GM12878 (cell line): ENCODE measurements around the gene COL21A1. TPM values are rescaled to one million over a fixed set of nuclear protein-coding genes. Genes with fewer than 3 reads are reported as not detected.
A peak's percentile ranks its signal among the peaks of the same experiment; 100 is the strongest.

Experiments
- ATAC-seq: fragments of 200-7000 bp; cut with Tn5 transposase; 3 replicates; pipeline ENCODE4 v1.9.1; 2020; ENCODE audit warnings: mild to moderate bottlenecking, moderate library complexity
- BruUV-seq: library from RNA; stranded (reverse); fragments of 400-500 nt; replicated peaks from 2 replicates; lab custom pipeline; 2021; lab: Mats Ljungman, UMichigan
- CTCF ChIA-PET: fragments of 300-600 bp; sonication (Branson Sonifier 250); formaldehyde crosslinking; extraction: SDS; loops from one replicate; lab custom pipeline; 2021; ENCODE audit warnings: inconsistent platforms; lab: Yijun Ruan, JAX
- POLR2A ChIA-PET: fragments of 350-600 bp; formaldehyde crosslinking; extraction: SDS; loops from one replicate; lab custom pipeline; 2021; ENCODE audit warnings: inconsistent platforms; lab: Charles Lee
- RAD21 ChIA-PET: fragments of 300-600 bp; sonication (Branson Sonifier 250); formaldehyde crosslinking; loops from one replicate; lab custom pipeline; 2023; ENCODE audit warnings: antibody characterized with exemption; ENCODE audit not compliant: unreplicated experiment; lab: Charles Lee
- SMC1A ChIA-PET: fragments of 300-600 bp; sonication (Branson Sonifier 250); formaldehyde crosslinking; loops from one replicate; lab custom pipeline; 2023; ENCODE audit not compliant: unreplicated experiment, uncharacterized antibody; lab: Charles Lee
- DNase-seq: peaks from one replicate; pipeline ENCODE4 v3.0.0-alpha.2; 2011; ENCODE audit warnings: low read depth, low spot score
- FAIRE-seq: peaks from 3 replicates; lab custom pipeline; 2011; peaks lifted over from hg19 to GRCh38; lab: Jason Lieb, UNC
- H2AFZ ChIP-seq: 2 replicates; pipeline ENCODE4 v1.6.0; 2011; ENCODE audit warnings: low read depth, low read length, control low read depth; ENCODE audit not compliant: control insufficient read depth
- H3K27ac ChIP-seq: 2 replicates; pipeline ENCODE4 v1.5.1; 2011; ENCODE audit warnings: control low read depth; ENCODE audit not compliant: control insufficient read depth, insufficient read depth
- H3K27me3 ChIP-seq, 2 experiments: replicated peaks in 1 of 2; 2 replicates each; pipeline versions ENCODE4 v1.6.0 to v1.6.1; 2011; ENCODE audit warnings: low read length in 1 of 2; ENCODE audit not compliant: control insufficient read depth in 2 of 2, insufficient read depth in 2 of 2
- H3K36me3 ChIP-seq, 2 experiments: 2 replicates each; pipeline ENCODE4 v1.5.1; 2011; ENCODE audit warnings: low read length in 1 of 2; ENCODE audit not compliant: control insufficient read depth in 2 of 2, insufficient read depth in 2 of 2
- H3K4me1 ChIP-seq: 2 replicates; pipeline ENCODE4 v1.6.1; 2011; ENCODE audit warnings: mild to moderate bottlenecking, low read length, moderate library complexity, mixed read lengths; ENCODE audit not compliant: control insufficient read depth, insufficient read depth
- H3K4me2 ChIP-seq: 2 replicates; pipeline ENCODE4 v1.6.0; 2011; ENCODE audit warnings: control low read depth; ENCODE audit not compliant: control insufficient read depth, insufficient read depth
- H3K4me3 ChIP-seq: fragments of 200-600 bp; sonication (generic); 2 replicates; pipeline ENCODE4 v1.5.1; 2016
- H3K79me2 ChIP-seq: 2 replicates; pipeline ENCODE4 v1.6.0; 2011; ENCODE audit warnings: low read length; ENCODE audit not compliant: control insufficient read depth, insufficient read depth
- H3K9ac ChIP-seq: 2 replicates; pipeline ENCODE4 v1.8.0; 2011; ENCODE audit warnings: low read length, control low read depth, mixed read lengths; ENCODE audit not compliant: control insufficient read depth, insufficient read depth
- H3K9me3 ChIP-seq: replicated peaks from 3 replicates; pipeline ENCODE4 v1.5.1; 2011; ENCODE audit warnings: mild to moderate bottlenecking, low read length; ENCODE audit not compliant: control insufficient read depth, insufficient read depth
- H4K20me1 ChIP-seq: 2 replicates; pipeline ENCODE4 v1.6.0; 2011; ENCODE audit not compliant: control insufficient read depth, insufficient read depth
- MXI1 ChIP-seq: fragments of 150-350 bp; IDR thresholded peaks from 2 replicates; pipeline ENCODE4 v1.6.1; 2011; ENCODE audit warnings: low read depth, mild to moderate bottlenecking, inconsistent platforms, low read length, improper control_type of control experiment
- NR2C2 ChIP-seq: IDR thresholded peaks from 2 replicates; pipeline ENCODE4 v1.6.1; 2011; ENCODE audit warnings: borderline replicate concordance, low read depth; ENCODE audit not compliant: control insufficient read depth, insufficient read length
- POLR2AphosphoS5 ChIP-seq: IDR thresholded peaks from 2 replicates; pipeline ENCODE4 v1.6.1; 2011; ENCODE audit warnings: mild to moderate bottlenecking, low read length, inconsistent platforms
- RAD21 ChIP-seq: IDR thresholded peaks from 2 replicates; pipeline ENCODE4 v1.6.1; 2011; ENCODE audit warnings: mild to moderate bottlenecking, low read depth, low read length, moderate library complexity; ENCODE audit not compliant: insufficient read depth
- WGBS: methylation state at CpG from one replicate; pipeline ENCODE4 v1.1.6; 2016; ENCODE audit warnings: low lambda C conversion rate; ENCODE audit not compliant: insufficient replicate concordance, insufficient coverage; ENCODE audit errors: missing lambda C conversion rate; 5-methylcytosine and 5-hydroxymethylcytosine counted together
- in situ Hi-C: fragments of 300-500 bp; cut with MboI; formaldehyde crosslinking; loops from 9 replicates; pipeline ENCODE4 v1.14.3; 2018; ENCODE audit warnings: mixed read lengths
- intact Hi-C: fragments of 100-400 bp; cut with micrococcal nuclease; formaldehyde crosslinking; loops from one replicate; pipeline ENCODE4 v1.14.2; 2022; ENCODE audit not compliant: unreplicated experiment
- polyA plus RNA-seq, 11 experiments: library from polyadenylated mRNA; depleted of rRNA in 4 of 11; unstranded in 6 of 11; stranded (reverse) in 5 of 11; fragments of >200 nt; fragmentation: Nextera tagmentation in 4 of 11; fragmentation: Illumina TruSeq in 1 of 11; extraction: Ambion mirVana in 4 of 11; extraction: Trizol in 1 of 11; gene quantifications; 1 replicate in 1 of 11; 2 replicates in 10 of 11; pipeline versions ENCODE4 v1.2.1 to v1.2.3, GENCODE V29; 2011 to 2016; ENCODE audit warnings: inconsistent platforms in 2 of 11, missing spikeins in 2 of 11, low read depth in 1 of 11
- total RNA-seq, 4 experiments: library from RNA; depleted of rRNA in 3 of 4; stranded (reverse); fragments of >200 nt in 3 of 4; fragmentation: Illumina TruSeq in 1 of 4; extraction: Trizol in 1 of 4; gene quantifications; 2 replicates each; pipeline versions ENCODE4 v1.2.1 to v1.2.3, GENCODE V29; 2013 to 2021
- TF ChIP-seq, protein P1 (sequence below): fragments of 450-650 bp; IDR thresholded peaks from 2 replicates; pipeline ENCODE4 v1.6.1; 2016; ENCODE audit warnings: mild to moderate bottlenecking

Gene COL21A1
- total and polyA plus RNA-seq, 10 of the 15 experiments (the other 5 are each of a cell fraction or from before 2014, with no cell fraction given), result 0.10 TPM; not detected in 9

DNA sequence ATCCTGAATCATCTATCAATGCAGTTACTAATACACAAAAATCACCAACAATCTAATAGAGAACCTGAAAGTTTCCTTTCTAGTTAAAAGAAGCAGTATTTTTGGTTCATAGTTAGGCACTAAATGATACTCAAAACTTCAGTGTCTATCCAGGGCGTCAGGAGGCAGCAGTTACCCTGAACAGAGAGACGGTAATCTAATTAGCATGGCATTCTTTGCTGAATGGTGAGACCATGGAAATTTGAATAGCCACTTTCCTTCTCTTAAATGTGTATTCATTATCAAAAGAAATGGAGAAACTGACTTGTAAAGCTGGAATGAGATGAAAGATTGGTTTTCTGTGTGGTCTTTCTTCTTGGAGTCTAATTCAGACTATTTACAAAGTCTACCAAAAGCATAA, 225.4 kb downstream of the COL21A1 start:
- 19% methylated on average over 2 of the region's 2 CpGs for WGBS

DNA sequence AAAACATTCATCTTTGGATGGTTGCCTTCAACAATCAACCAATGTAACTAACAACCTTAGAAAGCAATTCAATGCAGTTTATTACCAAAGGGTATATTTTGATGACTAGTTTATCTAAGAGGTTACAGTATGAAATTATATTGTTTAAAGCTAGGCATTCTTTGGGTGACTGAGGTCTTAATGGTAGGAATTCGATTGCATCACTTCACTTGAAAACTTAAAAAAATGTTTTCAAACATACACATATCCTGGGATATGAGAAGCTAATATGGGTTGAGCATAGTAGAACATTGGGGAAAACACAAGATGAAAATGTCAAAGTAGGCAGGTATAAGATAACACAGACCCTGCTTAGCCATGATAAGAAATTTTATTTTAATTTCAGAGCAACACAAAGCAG, 227.4 kb downstream of the COL21A1 start:
- DNase-seq, result no peak
- no peak overlapping the region for H3K4me2 ChIP-seq
- H3K36me3 ChIP-seq, result no peaks in the 10 kb centered on the region
- intact Hi-C loops, result no loop called here
- no TSS peak for BruUV-seq
- no peaks in the 10 kb centered on the region for H3K79me2 ChIP-seq
- no peak for FAIRE-seq
- H3K27ac ChIP-seq, result no peak overlapping the region
- no peaks in the 10 kb centered on the region for H3K4me1 ChIP-seq
- WGBS, result 0% methylated on average over 1 of the region's 1 CpG
- no peak overlapping the region for H3K4me3 ChIP-seq
- in situ Hi-C loops, result no loop called here
- ChIA-PET POLR2A (no interaction called here), RAD21 (no interaction called here), CTCF (no interaction called here), SMC1A (no interaction called here)
- TF ChIP-seq NR2C2 (no peak), POLR2AphosphoS5 (no peak)
- TF ChIP-seq, protein P1, sequence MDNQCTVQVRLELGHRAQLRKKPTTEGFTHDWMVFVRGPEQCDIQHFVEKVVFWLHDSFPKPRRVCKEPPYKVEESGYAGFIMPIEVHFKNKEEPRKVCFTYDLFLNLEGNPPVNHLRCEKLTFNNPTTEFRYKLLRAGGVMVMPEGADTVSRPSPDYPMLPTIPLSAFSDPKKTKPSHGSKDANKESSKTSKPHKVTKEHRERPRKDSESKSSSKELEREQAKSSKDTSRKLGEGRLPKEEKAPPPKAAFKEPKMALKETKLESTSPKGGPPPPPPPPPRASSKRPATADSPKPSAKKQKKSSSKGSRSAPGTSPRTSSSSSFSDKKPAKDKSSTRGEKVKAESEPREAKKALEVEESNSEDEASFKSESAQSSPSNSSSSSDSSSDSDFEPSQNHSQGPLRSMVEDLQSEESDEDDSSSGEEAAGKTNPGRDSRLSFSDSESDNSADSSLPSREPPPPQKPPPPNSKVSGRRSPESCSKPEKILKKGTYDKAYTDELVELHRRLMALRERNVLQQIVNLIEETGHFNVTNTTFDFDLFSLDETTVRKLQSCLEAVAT, result no peak
- no peak overlapping the region for H2AFZ ChIP-seq
- no peaks in the 10 kb centered on the region for H3K27me3 ChIP-seq
- no peaks in the 10 kb centered on the region for H4K20me1 ChIP-seq
- no peaks in the 10 kb centered on the region for H3K9me3 ChIP-seq
- no peak overlapping the region for H3K9ac ChIP-seq
- ATAC-seq, result no peak

More for the DNA sequence above, 225.4 kb downstream of the COL21A1 start:
- intact Hi-C loops, result no loop called here
- Histone ChIP-seq H3K27me3 (no peaks in the 10 kb centered on the region), H3K9me3 (no peaks in the 10 kb centered on the region), H3K4me3 (no peak overlapping the region), H3K36me3 (no peaks in the 10 kb centered on the region), H3K4me1 (no peaks in the 10 kb centered on the region), H2AFZ (no peak overlapping the region), H4K20me1 (no peaks in the 10 kb centered on the region), H3K9ac (no peak overlapping the region)
- BruUV-seq, result no TSS peak
- ATAC-seq (no peak), FAIRE-seq (no peak), DNase-seq (no peak)
- SMC1A ChIA-PET, result no interaction called here
- CTCF ChIA-PET, result no interaction called here
- POLR2A ChIA-PET, result no interaction called here
- TF ChIP-seq MXI1 (no peak), RAD21 (peak; percentile 16; the same call in 1 of the 2 replicates)
- TF ChIP-seq, all 136 proteins: peak for 1
- in situ Hi-C loops, result no loop called here
- Histone ChIP-seq H3K79me2 (no peaks in the 10 kb centered on the region), H3K4me2 (no peak overlapping the region), H3K27ac (no peak overlapping the region)
- RAD21 ChIA-PET, result no interaction called here
